ENCODE data around the gene SCD5.

SCD5 gene

GRCh38 chr4:82741188-82741587, 57.4 kb downstream of the SCD5 start:
- Mint-ChIP-seq H3K27ac (no peak overlapping the region), H3K4me1 (ENCODE audit: low read depth) (no peaks in the 10 kb centered on the region)

GRCh38 chr4:82739287-82740190, 59.1 kb downstream of the SCD5 start:
- Mint-ChIP-seq H3K4me3 (no peak overlapping the region), H3K4me1 (ENCODE audit: low read depth) (no peaks in the 10 kb centered on the region), H3K9me3 (no peaks in the 10 kb centered on the region), H3K27ac (no peak overlapping the region), H3K27me3 (peaks cover 7% of the 10 kb centered on the region), H3K36me3 (ENCODE audit: low read depth) (no peaks in the 10 kb centered on the region)
- DNase-seq: peak; percentile 83

More at GRCh38 chr4:82741188-82741587, 57.4 kb downstream of the SCD5 start:
- peaks cover 5% of the 10 kb centered on the region for H3K27me3 Mint-ChIP-seq
- H3K36me3 Mint-ChIP-seq (ENCODE audit: low read depth): no peaks in the 10 kb centered on the region
- no peaks in the 10 kb centered on the region for H3K9me3 Mint-ChIP-seq
- no peak for DNase-seq
- no peak overlapping the region for H3K4me3 Mint-ChIP-seq

GRCh38 chr4:82737354-82737753, 61.2 kb downstream of the SCD5 start:
- Mint-ChIP-seq H3K9me3 (no peaks in the 10 kb centered on the region), H3K27ac (no peak overlapping the region), H3K36me3 (ENCODE audit: low read depth) (no peaks in the 10 kb centered on the region), H3K4me3 (no peak overlapping the region), H3K27me3 (peaks cover 12% of the 10 kb centered on the region), H3K4me1 (ENCODE audit: low read depth) (no peaks in the 10 kb centered on the region)
- no peak for DNase-seq

DNA sequence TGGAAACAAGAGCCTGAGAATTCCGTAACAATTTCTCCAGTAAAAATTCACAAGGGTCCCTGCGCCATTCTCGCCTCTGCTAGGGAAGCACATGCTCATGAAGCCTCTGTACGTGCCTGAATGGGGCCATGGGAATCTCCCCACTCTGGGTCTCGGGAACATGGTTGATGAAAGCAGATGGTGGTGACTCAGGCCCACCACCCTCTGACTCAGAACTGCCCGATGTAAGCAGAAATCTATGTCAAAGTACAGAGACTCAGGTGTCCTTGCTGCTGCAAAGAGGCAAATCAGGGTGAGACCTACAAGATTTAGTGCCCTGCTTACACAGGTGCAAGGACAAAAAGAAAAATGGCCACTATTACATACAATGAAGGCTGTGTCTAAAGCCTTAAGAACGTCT, 65.0 kb downstream of the SCD5 start:
- DNase-seq: no peak
- H3K4me1 Mint-ChIP-seq (ENCODE audit: low read depth): no peaks in the 10 kb centered on the region
- H3K4me3 Mint-ChIP-seq: no peak overlapping the region
- H3K27me3 Mint-ChIP-seq: peaks cover 12% of the 10 kb centered on the region
- no peak overlapping the region for H3K27ac Mint-ChIP-seq
- no peaks in the 10 kb centered on the region for H3K9me3 Mint-ChIP-seq
- H3K36me3 Mint-ChIP-seq (ENCODE audit: low read depth): no peaks in the 10 kb centered on the region

DNA sequence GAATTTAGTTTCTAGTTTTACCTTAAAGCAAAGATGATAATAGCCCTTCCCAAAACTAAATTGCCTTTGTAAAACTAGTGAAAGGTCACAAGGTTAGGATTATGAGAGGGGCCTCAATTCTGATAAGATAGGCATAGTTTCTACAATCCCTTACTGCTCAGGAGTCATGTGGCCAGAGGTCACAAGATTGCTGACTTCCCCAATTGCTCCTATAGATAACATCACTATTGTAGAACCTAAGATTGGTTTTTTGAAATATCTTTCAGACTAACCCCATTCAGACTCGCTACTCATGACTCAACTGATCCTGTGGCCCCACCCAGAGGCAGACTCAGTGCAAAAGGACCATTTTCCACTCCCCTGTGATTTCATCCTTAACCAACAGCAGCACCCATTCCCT, 70.3 kb downstream of the SCD5 start:
- peaks cover 9% of the 10 kb centered on the region for H3K27me3 Mint-ChIP-seq
- no peaks in the 10 kb centered on the region for H3K36me3 Mint-ChIP-seq (ENCODE audit: low read depth)
- no peaks in the 10 kb centered on the region for H3K4me1 Mint-ChIP-seq (ENCODE audit: low read depth)
- DNase-seq: no peak
- H3K9me3 Mint-ChIP-seq: no peaks in the 10 kb centered on the region
- H3K4me3 Mint-ChIP-seq: no peak overlapping the region
- H3K27ac Mint-ChIP-seq: no peak overlapping the region

- H3K4me3 Mint-ChIP-seq: no peak overlapping the region
- no peaks in the 10 kb centered on the region for H3K9me3 Mint-ChIP-seq
- H3K4me1 Mint-ChIP-seq (ENCODE audit: low read depth): no peaks in the 10 kb centered on the region
- no peaks in the 10 kb centered on the region for H3K36me3 Mint-ChIP-seq (ENCODE audit: low read depth)
- no peak for DNase-seq
- no peak overlapping the region for H3K27ac Mint-ChIP-seq
- no peaks in the 10 kb centered on the region for H3K27me3 Mint-ChIP-seq
These were observed 72.0 kb downstream of the SCD5 start for GRCh38 chr4:82726596-82726995.

- Mint-ChIP-seq H3K9me3 (no peaks in the 10 kb centered on the region), H3K27me3 (no peaks in the 10 kb centered on the region), H3K36me3 (ENCODE audit: low read depth) (no peaks in the 10 kb centered on the region), H3K4me3 (no peak overlapping the region), H3K4me1 (ENCODE audit: low read depth) (no peaks in the 10 kb centered on the region), H3K27ac (no peak overlapping the region)
- no peak for DNase-seq
These were observed 76.7 kb downstream of the SCD5 start for GRCh38 chr4:82721819-82722423.

GRCh38 chr4:82718162-82718940, 80.2 kb downstream of the SCD5 start:
- no peaks in the 10 kb centered on the region for H3K36me3 Mint-ChIP-seq (ENCODE audit: low read depth)
- no peaks in the 10 kb centered on the region for H3K4me1 Mint-ChIP-seq (ENCODE audit: low read depth)
- H3K9me3 Mint-ChIP-seq: no peaks in the 10 kb centered on the region
- H3K27ac Mint-ChIP-seq: no peak overlapping the region
- H3K27me3 Mint-ChIP-seq: peaks cover 4% of the 10 kb centered on the region
- H3K4me3 Mint-ChIP-seq: no peak overlapping the region
- no peak for DNase-seq

DNA sequence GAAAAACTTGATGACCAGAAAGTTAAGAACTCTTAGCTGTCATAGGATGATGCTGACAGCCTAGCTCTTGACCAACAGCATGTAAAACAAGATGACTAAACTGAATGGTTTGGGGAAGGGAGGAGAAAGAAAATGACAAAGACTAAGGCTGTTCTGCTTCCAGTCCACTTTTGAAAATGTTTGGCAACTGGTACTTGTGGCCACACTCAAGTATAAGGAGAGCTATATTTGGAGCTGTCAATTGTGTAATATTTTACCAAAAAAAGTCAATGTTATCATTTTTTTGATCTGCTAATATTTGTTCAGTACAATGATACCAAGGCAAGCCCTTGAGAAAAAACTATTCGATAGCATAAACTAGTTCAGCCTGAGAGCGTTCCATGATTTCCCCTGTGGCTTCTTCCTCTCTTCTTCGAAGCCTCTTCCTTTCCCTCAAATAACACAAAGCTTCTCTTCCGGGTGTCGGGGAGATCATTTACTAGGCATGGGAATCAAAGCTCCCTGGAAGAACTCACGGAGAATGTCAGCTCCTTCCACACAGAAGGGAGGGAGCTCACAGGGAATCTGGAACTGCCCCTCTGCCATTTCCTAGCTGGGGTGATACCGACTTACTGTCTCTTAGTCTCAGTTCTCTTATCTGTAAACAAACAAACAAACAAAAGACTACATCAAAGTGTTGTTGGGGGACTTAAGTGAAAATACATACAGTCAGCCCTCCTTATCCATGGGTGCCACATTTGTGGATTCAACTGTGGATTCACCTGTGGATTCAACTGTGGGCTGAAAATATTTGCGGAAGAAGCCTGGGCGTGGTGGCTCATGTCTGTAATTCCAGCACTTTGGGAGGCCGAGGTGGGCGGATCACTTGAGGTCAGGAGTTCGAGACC, 82.6 kb downstream of the SCD5 start:
- H3K4me3 Mint-ChIP-seq: no peak overlapping the region
- no peaks in the 10 kb centered on the region for H3K4me1 Mint-ChIP-seq (ENCODE audit: low read depth)
- no peak for DNase-seq
- H3K27me3 Mint-ChIP-seq: peaks cover 4% of the 10 kb centered on the region
- no peak overlapping the region for H3K27ac Mint-ChIP-seq
- no peaks in the 10 kb centered on the region for H3K9me3 Mint-ChIP-seq
- no peaks in the 10 kb centered on the region for H3K36me3 Mint-ChIP-seq (ENCODE audit: low read depth)

DNA sequence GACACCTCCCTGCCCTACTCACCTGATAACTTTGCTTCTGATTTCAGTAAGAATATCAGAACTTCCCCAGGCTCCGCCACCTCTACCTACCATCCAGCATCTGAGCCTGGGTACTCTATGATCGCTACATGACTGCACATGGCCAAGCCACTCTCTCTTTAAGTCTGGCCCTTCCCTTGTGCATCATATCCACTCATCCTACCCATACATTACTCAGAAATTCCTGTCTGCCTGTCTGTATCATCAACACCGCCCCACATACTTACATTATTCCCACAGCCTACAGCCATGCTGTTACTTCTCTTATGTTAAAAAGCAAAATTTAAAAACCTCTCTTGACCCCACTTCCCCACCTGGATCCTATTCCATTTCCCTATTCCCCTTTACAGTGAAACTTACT, 84.7 kb downstream of the SCD5 start:
- Mint-ChIP-seq H3K9me3 (no peaks in the 10 kb centered on the region), H3K4me1 (ENCODE audit: low read depth) (no peaks in the 10 kb centered on the region), H3K27ac (no peak overlapping the region), H3K27me3 (peaks cover 4% of the 10 kb centered on the region), H3K4me3 (no peak overlapping the region), H3K36me3 (ENCODE audit: low read depth) (no peaks in the 10 kb centered on the region)
- no peak for DNase-seq

GRCh38 chr4:82712561-82712960, 86.0 kb downstream of the SCD5 start:
- Mint-ChIP-seq H3K9me3 (no peaks in the 10 kb centered on the region), H3K27me3 (peaks cover 4% of the 10 kb centered on the region), H3K36me3 (ENCODE audit: low read depth) (no peaks in the 10 kb centered on the region), H3K4me1 (ENCODE audit: low read depth) (no peaks in the 10 kb centered on the region), H3K4me3 (no peak overlapping the region), H3K27ac (no peak overlapping the region)
- DNase-seq: no peak

DNA sequence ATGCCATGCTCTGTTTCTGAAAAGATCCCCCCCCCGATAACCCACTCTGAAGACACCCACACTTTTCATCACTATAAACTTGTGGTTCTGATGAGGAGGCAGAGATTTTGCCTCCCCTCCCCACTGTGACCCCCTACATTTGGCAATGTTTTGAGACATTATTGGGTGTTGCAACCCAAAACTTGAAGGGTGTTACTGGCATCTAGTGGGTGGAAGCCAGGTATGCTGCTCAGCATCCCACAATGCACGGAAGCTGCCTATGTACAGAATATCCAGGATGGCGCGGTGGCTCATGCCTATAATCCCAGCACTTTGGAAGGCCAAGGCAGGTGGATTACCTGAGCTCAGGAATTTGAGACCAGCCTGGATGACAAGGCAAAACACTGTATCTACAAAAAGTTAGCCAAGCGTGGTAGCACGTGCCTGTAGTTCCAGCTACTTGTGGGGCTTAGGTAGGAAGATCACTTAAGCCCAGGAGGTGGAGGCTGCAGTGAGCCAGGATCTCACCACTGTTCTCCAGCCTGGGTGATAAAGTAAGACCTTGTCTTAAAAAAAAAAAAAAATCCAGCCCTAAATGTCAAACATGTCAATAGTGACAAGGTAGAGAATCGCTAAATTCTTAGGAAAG, 87.3 kb downstream of the SCD5 start:
- DNase-seq: no peak
- H3K27ac Mint-ChIP-seq: no peak overlapping the region
- peaks cover 4% of the 10 kb centered on the region for H3K27me3 Mint-ChIP-seq
- no peak overlapping the region for H3K4me3 Mint-ChIP-seq
- no peaks in the 10 kb centered on the region for H3K36me3 Mint-ChIP-seq (ENCODE audit: low read depth)
- H3K9me3 Mint-ChIP-seq: no peaks in the 10 kb centered on the region
- no peaks in the 10 kb centered on the region for H3K4me1 Mint-ChIP-seq (ENCODE audit: low read depth)

DNA sequence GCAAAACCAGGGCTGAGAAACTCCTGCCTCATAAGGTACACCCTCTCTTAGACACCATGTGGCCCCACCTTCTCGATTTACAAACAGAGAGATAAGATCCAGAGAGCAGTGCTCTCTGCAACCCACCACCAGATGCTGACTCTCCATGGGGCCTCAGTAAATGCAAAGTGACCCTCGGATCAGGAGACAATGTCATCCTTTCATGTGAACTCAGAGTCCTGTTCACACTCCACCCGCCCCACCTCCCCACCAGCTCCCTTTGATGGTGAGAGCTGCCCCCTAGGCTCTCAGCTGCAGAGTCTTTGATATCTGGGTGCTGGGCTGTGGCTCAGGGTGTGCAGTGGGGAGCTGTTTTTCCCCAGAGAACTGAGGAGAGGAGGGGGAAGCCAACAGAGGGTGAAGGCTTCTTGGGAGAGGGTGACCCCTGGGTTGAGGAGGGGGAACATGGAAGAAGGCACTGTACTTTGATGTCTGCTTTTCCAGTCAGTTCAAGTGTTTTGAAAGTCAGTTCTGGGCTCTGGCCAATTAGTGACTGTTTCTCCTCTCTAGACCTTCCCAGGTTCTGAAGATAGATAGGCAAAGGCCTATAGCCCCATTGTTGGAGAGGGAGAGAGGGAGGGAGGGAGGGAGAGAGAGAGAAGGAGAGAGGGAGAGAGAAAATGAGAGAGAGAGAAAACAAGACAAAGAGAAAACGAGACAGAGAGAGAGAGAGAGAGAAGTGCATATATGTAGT, 88.2 kb downstream of the SCD5 start:
- H3K4me3 Mint-ChIP-seq: no peak overlapping the region
- no peak for DNase-seq
- H3K4me1 Mint-ChIP-seq (ENCODE audit: low read depth): no peaks in the 10 kb centered on the region
- H3K36me3 Mint-ChIP-seq (ENCODE audit: low read depth): no peaks in the 10 kb centered on the region
- peaks cover 4% of the 10 kb centered on the region for H3K27me3 Mint-ChIP-seq
- H3K9me3 Mint-ChIP-seq: no peaks in the 10 kb centered on the region
- H3K27ac Mint-ChIP-seq: no peak overlapping the region
